TTC549 (cell line): Measurements from ENCODE around the gene ARL4A.
A peak's percentile ranks its signal among the peaks of the same experiment; 100 is the strongest.

Experiments
- FAIRE-seq: peaks from 2 replicates; lab custom pipeline; 2012; peaks lifted over from hg19 to GRCh38; lab: Jason Lieb, UNC

Gene ARL4A

GRCh38 chr7:12726908-12727307 lies 39.5 kb downstream of the ARL4A start:
- no peak for FAIRE-seq

- no peak for FAIRE-seq
Measured at GRCh38 chr7:12727455-12728191, 40.2 kb downstream of the ARL4A start.

- no peak for FAIRE-seq
Measured at GRCh38 chr7:12728192-12728538, 40.7 kb downstream of the ARL4A start.

GRCh38 chr7:12729112-12729511 lies 41.7 kb downstream of the ARL4A start:
- FAIRE-seq: no peak

GRCh38 chr7:12730523-12730922 lies 43.1 kb downstream of the ARL4A start:
- no peak for FAIRE-seq

- FAIRE-seq: no peak
Measured at GRCh38 chr7:12731214-12731656, 43.8 kb downstream of the ARL4A start.

GRCh38 chr7:12731775-12732174 lies 44.3 kb downstream of the ARL4A start:
- FAIRE-seq: no peak

- no peak for FAIRE-seq
Measured at GRCh38 chr7:12732428-12732827, 45.0 kb downstream of the ARL4A start.

- FAIRE-seq: peak; percentile 25
Measured at GRCh38 chr7:12735923-12736322, 48.5 kb downstream of the ARL4A start.

GRCh38 chr7:12737373-12737772 lies 49.9 kb downstream of the ARL4A start:
- FAIRE-seq: no peak

GRCh38 chr7:12737836-12738235 lies 50.4 kb downstream of the ARL4A start:
- no peak for FAIRE-seq

GRCh38 chr7:12738665-12739064 lies 51.2 kb downstream of the ARL4A start:
- FAIRE-seq: no peak
